Activated CD4-positive, alpha-beta T cell treated with anti-CD3 and anti-CD28 coated beads for 36 hours (primary cell): ENCODE results near the gene TCEAL8. TPM values are rescaled to one million over a fixed set of nuclear protein-coding genes. Genes with fewer than 3 reads are reported as not detected.

Source experiments
- ATAC-seq: fragments of 200-7000 bp; cut with Tn5 transposase; one replicate; pipeline ENCODE4 v1.10.0; 2021; ENCODE audit warnings: mild to moderate bottlenecking, moderate library complexity
- CTCF ChIA-PET: fragments of 350-600 bp; sonication (Branson Sonifier 250); formaldehyde crosslinking; loops from one replicate; lab custom pipeline; 2021; ENCODE audit warnings: antibody characterized with exemption; lab: Charles Lee
- POLR2A ChIA-PET: fragments of 350-600 bp; sonication (Branson Sonifier 250); formaldehyde crosslinking; loops from one replicate; lab custom pipeline; 2021; ENCODE audit warnings: antibody characterized with exemption, inconsistent platforms; lab: Charles Lee
- DNase-seq: peaks from one replicate; pipeline ENCODE4 v3.0.0-alpha.2; 2020
- H3K27ac Mint-ChIP-seq: one replicate; pipeline ENCODE4 v1.8.0; 2021; ENCODE audit warnings: mixed read lengths
- H3K27me3 Mint-ChIP-seq: one replicate; pipeline ENCODE4 v1.8.0; 2021; ENCODE audit warnings: mixed read lengths
- H3K36me3 Mint-ChIP-seq: one replicate; pipeline ENCODE4 v1.8.0; 2021; ENCODE audit warnings: low read depth, mixed read lengths
- H3K4me1 Mint-ChIP-seq: one replicate; pipeline ENCODE4 v1.8.0; 2021; ENCODE audit warnings: mixed read lengths
- H3K4me3 Mint-ChIP-seq: one replicate; pipeline ENCODE4 v1.8.0; 2021; ENCODE audit warnings: mild to moderate bottlenecking, moderate library complexity, mixed read lengths
- H3K9me3 Mint-ChIP-seq: one replicate; pipeline ENCODE4 v1.8.0; 2021; ENCODE audit warnings: low read depth, mixed read lengths
- intact Hi-C, 2 experiments: fragments of 100-400 bp; cut with DNase I in 1 of 2; cut with micrococcal nuclease in 1 of 2; formaldehyde crosslinking; loops; one replicate each; pipeline versions ENCODE4 v1.14.2 to v1.15.1; 2022 to 2024; cut with DNase I, micrococcal nuclease
- total RNA-seq, 2 experiments: library from RNA; stranded (reverse); gene quantifications; one replicate each; pipeline ENCODE4 v1.2.3, GENCODE V29; 2021

The TCEAL8 gene
- total RNA-seq, 2 experiments from 2014 or later: 36.0 to 46.6 TPM

DNA sequence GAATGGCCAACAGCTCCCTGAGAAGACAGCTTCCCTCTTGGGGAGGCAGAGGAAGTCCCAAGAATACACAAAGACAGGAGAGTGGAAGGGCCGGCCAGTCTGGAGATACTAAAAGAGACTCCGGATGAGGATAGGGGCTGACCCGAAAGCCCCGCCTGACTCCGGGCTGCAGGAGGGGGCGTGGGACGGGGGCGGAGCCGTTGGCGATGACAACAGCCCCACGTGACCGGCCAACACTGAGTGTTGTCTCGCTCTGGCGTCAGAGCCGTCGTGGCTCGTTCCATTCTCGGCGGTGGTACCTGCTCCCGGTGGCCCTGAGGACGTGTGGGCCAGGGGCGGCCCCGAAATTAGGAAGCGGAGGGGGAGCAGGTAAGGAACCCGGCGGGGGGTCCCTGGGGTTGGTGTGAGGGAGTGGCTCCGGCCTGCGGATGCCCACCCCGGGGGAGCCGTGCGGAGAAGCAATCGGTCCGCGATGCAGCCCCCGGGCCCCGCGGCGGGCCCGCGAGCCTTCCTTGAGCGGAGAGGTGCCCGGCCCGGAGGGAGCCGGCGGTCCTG lies 40.0 kb downstream of the TCEAL8 start, which contains the start of gene BEX4:
Gene BEX4, plus strand, starts transcription at position 239 of the 555 bp plus-strand sequence. CDS start 1,046 bp downstream, outside the sequence.
- H3K36me3 Mint-ChIP-seq: peaks cover 1% of the 10 kb centered on the region
- H3K27ac Mint-ChIP-seq: peak within 1 kb of the TSS; percentile 69
- peaks cover 3% of the 10 kb centered on the region for H3K4me1 Mint-ChIP-seq
- ChIA-PET POLR2A (no interaction called here), CTCF (interaction anchor here (1.0 kb wide), 1 partner anchor 34 kb away, joined by 3 read pairs; no protein-coding TSS in a partner anchor)
- intact Hi-C loops: loop anchor here (1.0 to 10.0 kb wide), 5 partner anchors 39 to 560 kb away; partner anchors contain the start of genes BEX2 (in 2 of the 2), GPRASP1 (in 1 of the 2) and MORF4L2 (in 1 of the 2)
- DNase-seq: peak; percentile 89
- peak within 1 kb of the TSS; percentile 75 for H3K4me3 Mint-ChIP-seq
- ATAC-seq: peak; percentile 98
- H3K9me3 Mint-ChIP-seq: no peaks in the 10 kb centered on the region
- H3K27me3 Mint-ChIP-seq: no peaks in the 10 kb centered on the region

DNA sequence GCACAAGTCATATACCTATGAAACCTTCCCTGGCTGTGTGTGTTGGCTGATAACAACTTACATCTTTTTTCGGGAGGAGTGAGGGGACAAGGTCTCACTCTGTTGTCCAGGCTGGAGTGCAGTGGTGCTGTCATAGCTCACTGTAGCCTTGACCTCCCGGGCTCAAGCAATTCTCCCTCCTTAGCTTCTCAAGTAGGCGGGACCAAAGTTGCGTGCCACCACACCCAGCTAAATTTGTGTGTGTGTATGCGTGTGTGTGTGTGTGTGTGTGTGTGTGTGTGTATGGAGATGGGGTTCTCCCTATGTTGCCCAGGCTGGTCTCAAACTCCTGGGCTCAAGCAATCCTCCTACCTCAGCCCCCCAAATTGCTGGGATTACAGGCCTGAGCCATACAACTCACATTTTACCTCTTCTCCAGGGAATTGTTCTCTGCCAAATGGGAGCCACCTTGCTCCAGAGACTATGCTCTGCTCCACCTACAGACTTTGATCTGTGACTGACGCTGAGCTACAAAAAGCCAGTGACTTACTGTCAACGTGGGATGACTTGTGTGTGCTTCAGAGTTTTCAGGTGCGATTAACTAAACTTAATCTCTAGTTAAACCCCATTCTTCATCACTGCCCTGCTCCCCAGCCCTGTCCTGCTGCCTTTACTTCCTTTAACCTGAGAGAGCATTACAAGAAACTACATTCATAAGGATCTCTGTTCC lies 42.1 kb downstream of the TCEAL8 start:
- CTCF ChIA-PET: interaction anchor here (2.0 kb wide), 1 partner anchor 9 kb away, joined by 6 read pairs; no protein-coding TSS in a partner anchor
- peaks cover 1% of the 10 kb centered on the region for H3K36me3 Mint-ChIP-seq
- intact Hi-C loops: loop anchor here in 1 of 2 experiments (10.0 kb wide), 2 partner anchors 472 to 558 kb away; partner anchors contain the start of genes GPRASP1 and MORF4L2
- no peak for ATAC-seq
- no peaks in the 10 kb centered on the region for H3K9me3 Mint-ChIP-seq
- H3K4me3 Mint-ChIP-seq: no peak overlapping the region
- H3K27ac Mint-ChIP-seq: no peak overlapping the region
- no peak for DNase-seq
- POLR2A ChIA-PET: no interaction called here
- H3K27me3 Mint-ChIP-seq: peaks cover 3% of the 10 kb centered on the region
- peaks cover 3% of the 10 kb centered on the region for H3K4me1 Mint-ChIP-seq

DNA sequence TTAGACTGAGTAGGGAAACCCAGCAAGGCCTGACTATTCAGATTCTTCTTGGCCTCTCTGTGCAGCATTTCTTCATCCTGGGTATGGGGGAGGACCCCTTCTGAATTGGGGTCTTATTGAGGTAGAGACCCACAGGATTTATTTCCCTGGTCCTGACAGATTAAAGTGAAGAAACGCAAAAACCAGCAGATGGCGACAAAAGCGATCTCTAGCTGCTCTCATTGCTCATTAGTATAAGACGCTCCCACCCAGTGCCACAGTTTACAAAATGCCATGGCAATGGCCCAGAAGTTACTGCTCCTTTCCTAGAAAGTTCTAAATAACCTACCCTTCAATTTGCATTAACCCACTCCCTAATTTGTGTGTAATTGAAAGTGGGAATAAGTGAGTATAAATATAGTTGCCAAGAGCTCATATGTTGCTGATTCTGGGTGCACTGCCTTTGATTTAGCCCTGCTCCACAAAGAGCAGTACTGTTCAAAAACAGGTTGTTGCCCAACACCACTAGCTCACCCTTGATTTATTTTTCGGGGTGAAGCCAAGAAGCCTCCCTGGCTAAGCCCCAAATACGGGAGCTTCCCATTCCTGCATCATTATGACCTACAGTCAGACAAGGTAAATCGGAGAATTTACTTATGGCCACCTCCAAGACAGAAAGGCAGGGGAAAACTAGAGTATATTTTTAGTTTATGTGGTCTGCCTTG lies 43.8 kb downstream of the TCEAL8 start:
- CTCF ChIA-PET: interaction anchor here (0.6 to 2.3 kb wide), 13 partner anchors 11 to 278 kb away, joined by 3 to 11 read pairs (median 4); partner anchors contain the start of gene TCEAL8
- no peak overlapping the region for H3K4me3 Mint-ChIP-seq
- H3K9me3 Mint-ChIP-seq: no peaks in the 10 kb centered on the region
- ATAC-seq (no peak), DNase-seq (peak; percentile 59)
- H3K27ac Mint-ChIP-seq: no peak overlapping the region
- H3K36me3 Mint-ChIP-seq: no peaks in the 10 kb centered on the region
- intact Hi-C loops: loop anchor here (1.0 to 10.0 kb wide), 5 partner anchors 37 to 556 kb away; partner anchors contain the start of genes GPRASP1 (in 1 of the 2) and MORF4L2 (in 1 of the 2)
- peaks cover 3% of the 10 kb centered on the region for H3K4me1 Mint-ChIP-seq
- POLR2A ChIA-PET: no interaction called here
- peaks cover 3% of the 10 kb centered on the region for H3K27me3 Mint-ChIP-seq

DNA sequence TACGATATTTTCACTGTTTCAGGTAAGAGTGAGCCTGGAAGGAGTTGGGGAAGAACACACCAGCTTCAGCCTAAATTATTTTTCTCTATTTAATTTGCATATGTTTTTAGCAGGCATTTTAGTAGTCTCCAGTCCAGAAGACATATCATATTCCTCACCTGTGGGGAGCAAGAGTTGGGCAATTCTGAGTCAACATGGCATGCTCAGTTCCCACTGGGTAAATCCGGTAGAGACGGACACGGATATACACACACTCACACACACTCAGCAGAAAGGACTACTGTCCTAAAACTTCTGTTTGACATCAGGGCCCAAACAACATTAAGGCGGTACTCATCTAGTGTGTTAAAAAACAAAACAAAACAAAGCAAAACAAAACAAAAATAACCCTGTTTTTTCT lies 44.9 kb downstream of the TCEAL8 start:
- Mint-ChIP-seq H3K9me3 (no peaks in the 10 kb centered on the region), H3K4me3 (no peak overlapping the region), H3K4me1 (peaks cover 3% of the 10 kb centered on the region), H3K36me3 (no peaks in the 10 kb centered on the region), H3K27me3 (peaks cover 3% of the 10 kb centered on the region), H3K27ac (no peak overlapping the region)
- POLR2A ChIA-PET: no interaction called here
- ATAC-seq (no peak), DNase-seq (no peak)
- intact Hi-C loops: loop anchor here in 1 of 2 experiments (2.0 to 10.0 kb wide), 3 partner anchors 39 to 555 kb away; partner anchors contain the start of genes GPRASP1 and MORF4L2
- CTCF ChIA-PET: interaction anchor here (1.4 to 2.3 kb wide), 2 partner anchors 254 to 280 kb away, joined by 5 to 11 read pairs; no protein-coding TSS in a partner anchor

Other genes with a start within 250 kb of the TCEAL8 start
- gene BEX1, start 191.0 kb downstream of the TCEAL8 start, total RNA-seq: under 1 TPM in 1 of 2 experiments, not detected in 1; 0.39 TPM
- gene NXF3, start 162.0 kb downstream of the TCEAL8 start, total RNA-seq: not detected
- 10 to 100 TPM in 1 of 2 experiments, 1 to 10 TPM in 1; 9.9 to 10.0 TPM for gene BEX4, start 40.0 kb downstream of the TCEAL8 start, total RNA-seq
- gene TCEAL5, start 21.6 kb upstream of the TCEAL8 start, total RNA-seq: not detected
- gene BEX2, start 55.8 kb upstream of the TCEAL8 start, total RNA-seq: 10 to 100 TPM in 1 of 2 experiments, 1 to 10 TPM in 1; 7.4 to 11.5 TPM
- not detected for gene TCEAL7, start 75.1 kb upstream of the TCEAL8 start, total RNA-seq
- gene TCEAL9, start 101.4 kb upstream of the TCEAL8 start, total RNA-seq: 1 to 10 TPM; 1.5 to 2.3 TPM
- 10 to 100 TPM; 21.1 to 22.0 TPM for gene BEX3, start 121.4 kb upstream of the TCEAL8 start, total RNA-seq